Stomach smooth muscle (tissue), 2 donors: ENCODE measurements around the gene DONSON.
"Not testable (repeated sequence)": the region's sequence is repeated elsewhere in the genome, so short reads cannot be mapped to it uniquely, and the experiment has no call there.

Experiments
- H3K27ac ChIP-seq: one replicate; pipeline ENCODE4 v1.7.0; 2013; ENCODE audit warnings: mild to moderate bottlenecking, low read length, inconsistent platforms
- H3K27me3 ChIP-seq, 2 donors: one replicate each; pipeline ENCODE4 v1.7.0; 2013; ENCODE audit warnings: low read length in 2 of 2; ENCODE audit not compliant: insufficient read depth in 2 of 2, control insufficient read depth in 1 of 2
- H3K36me3 ChIP-seq, 2 donors: one replicate each; pipeline ENCODE4 v1.7.0; 2013; ENCODE audit warnings: low read length in 2 of 2; ENCODE audit not compliant: control insufficient read depth in 2 of 2, insufficient read depth in 2 of 2
- H3K4me1 ChIP-seq: one replicate; pipeline ENCODE4 v1.7.0; 2013; ENCODE audit warnings: low read length; ENCODE audit not compliant: control insufficient read depth, insufficient read depth
- H3K4me3 ChIP-seq, 2 donors: one replicate each; pipeline ENCODE4 v1.7.0; 2013; ENCODE audit warnings: low read length in 2 of 2
- H3K9ac ChIP-seq, 2 donors: one replicate each; pipeline ENCODE4 v1.7.0; 2013; ENCODE audit warnings: low read length in 2 of 2, mild to moderate bottlenecking in 1 of 2
- H3K9me3 ChIP-seq, 2 donors: one replicate each; pipeline ENCODE4 v1.7.0; 2013; ENCODE audit warnings: low read length in 2 of 2; ENCODE audit not compliant: control insufficient read depth in 2 of 2
- donor health status: healthy.
- donor health status: Pancreatic carcinoma.

The DONSON gene

GRCh38 chr21:33587792-33588484 is 546 bp downstream of the DONSON start:
- peaks cover 17% of the 10 kb centered on the region for H3K4me1 ChIP-seq
- H3K27ac ChIP-seq = peak overlapping the region; percentile 73
- H3K9ac ChIP-seq = peak overlapping the region; percentile 69 to 80
- no peaks in the 10 kb centered on the region for H3K9me3 ChIP-seq
- H3K36me3 ChIP-seq = no peaks in the 10 kb centered on the region
- no peaks in the 10 kb centered on the region for H3K27me3 ChIP-seq
- H3K4me3 ChIP-seq = peak overlapping the region; percentile 73 to 93

- Histone ChIP-seq H3K4me1 (peaks cover 17% of the 10 kb centered on the region), H3K9me3 (no peaks in the 10 kb centered on the region), H3K27me3 (no peaks in the 10 kb centered on the region), H3K4me3 (no peak overlapping the region), H3K27ac (no peak overlapping the region), H3K9ac (no peak overlapping the region), H3K36me3 (peaks cover 0 to under 1% of the 10 kb centered on the region in 2 donors)
Measured at GRCh38 chr21:33586927-33587326, 1.6 kb downstream of the DONSON start.

- H3K27me3 ChIP-seq = no peaks in the 10 kb centered on the region
- H3K27ac ChIP-seq = no peak overlapping the region
- no peaks in the 10 kb centered on the region for H3K9me3 ChIP-seq
- H3K9ac ChIP-seq = no peak overlapping the region
- H3K36me3 ChIP-seq = peaks cover 0 to 3% of the 10 kb centered on the region in 2 donors
- H3K4me3 ChIP-seq = no peak overlapping the region
- peaks cover 17% of the 10 kb centered on the region for H3K4me1 ChIP-seq
Measured at GRCh38 chr21:33584455-33584854, 4.0 kb downstream of the DONSON start.

GRCh38 chr21:33578959-33579542 is 9.4 kb downstream of the DONSON start:
- no peaks in the 10 kb centered on the region for H3K9me3 ChIP-seq
- H3K27me3 ChIP-seq = no peaks in the 10 kb centered on the region
- H3K4me1 ChIP-seq = no peaks in the 10 kb centered on the region
- H3K9ac ChIP-seq = no peak overlapping the region
- peaks cover 11 to 12% of the 10 kb centered on the region in 2 donors for H3K36me3 ChIP-seq
- H3K4me3 ChIP-seq = no peak overlapping the region
- no peak overlapping the region for H3K27ac ChIP-seq

- Histone ChIP-seq H3K4me1 (no peaks in the 10 kb centered on the region), H3K4me3 (no peak overlapping the region), H3K27me3 (no peaks in the 10 kb centered on the region), H3K36me3 (peaks cover 12 to 15% of the 10 kb centered on the region in 2 donors), H3K9ac (no peak overlapping the region), H3K27ac (no peak overlapping the region), H3K9me3 (no peaks in the 10 kb centered on the region)
Measured at GRCh38 chr21:33578214-33578613, 10.3 kb downstream of the DONSON start.

GRCh38 chr21:33576741-33577141 is 11.7 kb downstream of the DONSON start:
- H3K9ac ChIP-seq, H3K27ac ChIP-seq, H3K4me1 ChIP-seq, H3K27me3 ChIP-seq, H3K9me3 ChIP-seq, H3K4me3 ChIP-seq: not testable (repeated sequence)
- peaks cover 11 to 15% of the 10 kb centered on the region in 2 donors for H3K36me3 ChIP-seq

GRCh38 chr21:33572350-33572749 is 16.1 kb downstream of the DONSON start:
- H3K9me3 ChIP-seq = no peaks in the 10 kb centered on the region
- no peak overlapping the region for H3K27ac ChIP-seq
- H3K4me3 ChIP-seq = no peak overlapping the region
- no peaks in the 10 kb centered on the region for H3K27me3 ChIP-seq
- H3K9ac ChIP-seq = no peak overlapping the region
- H3K36me3 ChIP-seq = peaks cover 31 to 40% of the 10 kb centered on the region in 2 donors
- no peaks in the 10 kb centered on the region for H3K4me1 ChIP-seq

GRCh38 chr21:33569991-33570390 is 18.5 kb downstream of the DONSON start:
- peaks cover 28 to 35% of the 10 kb centered on the region in 2 donors for H3K36me3 ChIP-seq
- H3K9me3 ChIP-seq = no peaks in the 10 kb centered on the region
- no peak overlapping the region for H3K4me3 ChIP-seq
- H3K9ac ChIP-seq = no peak overlapping the region
- no peak overlapping the region for H3K27ac ChIP-seq
- no peaks in the 10 kb centered on the region for H3K27me3 ChIP-seq
- no peaks in the 10 kb centered on the region for H3K4me1 ChIP-seq

GRCh38 chr21:33568448-33568847 is 20.0 kb downstream of the DONSON start:
- Histone ChIP-seq H3K4me1 (no peaks in the 10 kb centered on the region), H3K27me3 (no peaks in the 10 kb centered on the region), H3K27ac (no peak overlapping the region), H3K4me3 (no peak overlapping the region), H3K36me3 (peaks cover 22 to 32% of the 10 kb centered on the region in 2 donors), H3K9me3 (no peaks in the 10 kb centered on the region), H3K9ac (no peak overlapping the region)

- H3K36me3 ChIP-seq = peaks cover 22 to 32% of the 10 kb centered on the region in 2 donors
Measured at GRCh38 chr21:33567914-33568313, 20.6 kb downstream of the DONSON start.

GRCh38 chr21:33566514-33566913 is 22.0 kb downstream of the DONSON start:
- no peak overlapping the region for H3K27ac ChIP-seq
- H3K27me3 ChIP-seq = no peaks in the 10 kb centered on the region
- H3K4me3 ChIP-seq = no peak overlapping the region
- peaks cover 20 to 35% of the 10 kb centered on the region in 2 donors for H3K36me3 ChIP-seq
- H3K9me3 ChIP-seq = no peaks in the 10 kb centered on the region
- no peaks in the 10 kb centered on the region for H3K4me1 ChIP-seq
- no peak overlapping the region for H3K9ac ChIP-seq

More at GRCh38 chr21:33567914-33568313, 20.6 kb downstream of the DONSON start:
- Histone ChIP-seq H3K4me1 (no peaks in the 10 kb centered on the region), H3K27ac (no peak overlapping the region), H3K4me3 (no peak overlapping the region), H3K9me3 (no peaks in the 10 kb centered on the region), H3K9ac (no peak overlapping the region), H3K27me3 (no peaks in the 10 kb centered on the region)
